ENCODE data around the gene ALS2. TPM values are rescaled to one million over a fixed set of nuclear protein-coding genes. Genes with fewer than 3 reads are reported as not detected.

ALS2 gene
- total RNA-seq, 2 experiments from 2014 or later, result 7.0 to 7.2 TPM

DNA sequence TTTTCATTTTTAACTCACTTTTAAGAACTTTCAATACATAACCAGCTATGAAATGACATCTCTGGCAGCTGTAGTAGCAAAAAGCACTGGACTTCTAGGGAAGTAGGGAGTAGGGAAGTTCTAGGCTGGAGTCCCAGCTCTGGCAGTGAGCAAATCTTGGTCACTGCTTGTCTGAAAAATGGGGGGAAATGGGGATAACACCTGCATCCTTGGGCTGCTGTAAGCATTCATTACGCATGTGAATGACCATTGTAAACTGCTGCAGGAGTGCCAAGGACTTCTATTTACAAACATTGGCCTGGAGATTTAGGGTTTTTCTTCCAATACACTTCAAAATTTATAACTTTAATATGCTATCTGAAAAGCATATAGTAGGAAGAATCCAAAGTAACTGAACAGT lies 81.3 kb downstream of the ALS2 start:
- TF ChIP-seq, protein P1, sequence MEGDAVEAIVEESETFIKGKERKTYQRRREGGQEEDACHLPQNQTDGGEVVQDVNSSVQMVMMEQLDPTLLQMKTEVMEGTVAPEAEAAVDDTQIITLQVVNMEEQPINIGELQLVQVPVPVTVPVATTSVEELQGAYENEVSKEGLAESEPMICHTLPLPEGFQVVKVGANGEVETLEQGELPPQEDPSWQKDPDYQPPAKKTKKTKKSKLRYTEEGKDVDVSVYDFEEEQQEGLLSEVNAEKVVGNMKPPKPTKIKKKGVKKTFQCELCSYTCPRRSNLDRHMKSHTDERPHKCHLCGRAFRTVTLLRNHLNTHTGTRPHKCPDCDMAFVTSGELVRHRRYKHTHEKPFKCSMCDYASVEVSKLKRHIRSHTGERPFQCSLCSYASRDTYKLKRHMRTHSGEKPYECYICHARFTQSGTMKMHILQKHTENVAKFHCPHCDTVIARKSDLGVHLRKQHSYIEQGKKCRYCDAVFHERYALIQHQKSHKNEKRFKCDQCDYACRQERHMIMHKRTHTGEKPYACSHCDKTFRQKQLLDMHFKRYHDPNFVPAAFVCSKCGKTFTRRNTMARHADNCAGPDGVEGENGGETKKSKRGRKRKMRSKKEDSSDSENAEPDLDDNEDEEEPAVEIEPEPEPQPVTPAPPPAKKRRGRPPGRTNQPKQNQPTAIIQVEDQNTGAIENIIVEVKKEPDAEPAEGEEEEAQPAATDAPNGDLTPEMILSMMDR (IDR thresholded peaks at IDR 0.05), result no peak
- H3K4me3 ChIP-seq (ENCODE audit: low read length), result no peak overlapping the region
- ChIA-PET CTCF (no interaction called here), POLR2A (no interaction called here)
- H3K4me1 ChIP-seq (ENCODE audit: insufficient read depth, low read length), result no peaks in the 10 kb centered on the region
- peaks cover 11% of the 10 kb centered on the region for H3K36me3 ChIP-seq (ENCODE audit: insufficient read depth, low read length)
- no peaks in the 10 kb centered on the region for H3K4me1 Mint-ChIP-seq (ENCODE audit: low read depth)
- H3K27ac Mint-ChIP-seq, result no peak overlapping the region
- H3K27me3 ChIP-seq (ENCODE audit: control insufficient read depth in 1 of 2, insufficient read depth in 2 of 2, low read length in 2 of 2), result no peaks in the 10 kb centered on the region
- no peaks in the 10 kb centered on the region for H3K9me3 Mint-ChIP-seq
- H3K4me3 Mint-ChIP-seq, result no peak overlapping the region
- intact Hi-C loops (cut with DNase I, micrococcal nuclease), result no loop called here
- H3K27ac ChIP-seq (ENCODE audit: low read depth in 1 of 2, low read length in 2 of 2), result no peak overlapping the region
- H3K36me3 Mint-ChIP-seq (ENCODE audit: low read depth), result peaks cover 36% of the 10 kb centered on the region
- DNase-seq, result no peak
- no peaks in the 10 kb centered on the region for H3K9me3 ChIP-seq (ENCODE audit: control insufficient read depth in 1 of 2, insufficient read depth in 1 of 2, low read length in 2 of 2)
- no peaks in the 10 kb centered on the region for H3K27me3 Mint-ChIP-seq
- ATAC-seq (ENCODE audit: poor library complexity), result no peak

DNA sequence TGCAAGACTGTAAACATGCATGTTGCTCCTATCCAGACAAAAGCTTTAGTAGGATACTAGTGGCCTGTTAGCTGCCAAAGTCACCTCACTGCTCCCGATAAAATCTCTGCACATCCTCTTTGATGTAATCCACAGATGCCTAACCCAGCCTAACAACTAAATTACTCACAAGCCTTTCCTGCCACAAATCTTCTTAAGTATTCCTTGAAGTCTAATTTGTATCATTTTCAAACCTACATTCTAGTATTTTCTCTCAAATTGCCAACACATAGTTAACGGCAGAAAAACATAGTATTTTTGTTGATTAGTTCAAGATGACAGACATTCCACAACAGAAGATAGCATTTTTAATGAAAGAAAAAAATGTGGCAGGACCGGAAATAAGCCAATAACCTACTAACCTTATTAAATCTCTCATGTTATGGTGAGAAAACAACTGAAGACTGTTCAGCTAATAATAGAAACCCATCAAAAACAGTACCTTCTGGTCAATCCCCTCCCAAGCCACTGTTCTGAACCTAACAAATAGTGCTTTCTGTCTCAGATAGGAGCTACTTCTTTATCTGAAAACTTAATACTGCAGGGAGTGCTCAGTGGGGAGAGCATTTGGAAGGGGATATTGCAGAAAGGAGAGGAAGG lies 82.0 kb downstream of the ALS2 start, which contains the start of gene MPP4:
MPP4 (minus strand) TSS at position 57 of the 639 bp plus-strand sequence. CDS start 4,690 bp downstream, outside the sequence.
- H3K36me3 Mint-ChIP-seq (ENCODE audit: low read depth), result peaks cover 30% of the 10 kb centered on the region
- no peaks in the 10 kb centered on the region for H3K4me1 ChIP-seq (ENCODE audit: insufficient read depth, low read length)
- no peaks in the 10 kb centered on the region for H3K9me3 Mint-ChIP-seq
- H3K4me1 Mint-ChIP-seq (ENCODE audit: low read depth), result no peaks in the 10 kb centered on the region
- H3K4me3 ChIP-seq (ENCODE audit: low read length), result no peak within 1 kb of the TSS
- POLR2A ChIA-PET, result no interaction called here
- DNase-seq, result no peak
- no peaks in the 10 kb centered on the region for H3K9me3 ChIP-seq (ENCODE audit: control insufficient read depth in 1 of 2, insufficient read depth in 1 of 2, low read length in 2 of 2)
- no peak within 1 kb of the TSS for H3K27ac Mint-ChIP-seq
- no peaks in the 10 kb centered on the region for H3K27me3 ChIP-seq (ENCODE audit: control insufficient read depth in 1 of 2, insufficient read depth in 2 of 2, low read length in 2 of 2)
- no peak within 1 kb of the TSS for H3K4me3 Mint-ChIP-seq
- H3K27me3 Mint-ChIP-seq, result no peaks in the 10 kb centered on the region
- intact Hi-C loops (cut with DNase I, micrococcal nuclease), result no loop called here
- CTCF ChIA-PET, result no interaction called here
- TF ChIP-seq, protein P1 (IDR thresholded peaks at IDR 0.05), result no peak
- ATAC-seq (ENCODE audit: poor library complexity), result no peak
- H3K36me3 ChIP-seq (ENCODE audit: insufficient read depth, low read length), result peaks cover 4% of the 10 kb centered on the region
- no peak within 1 kb of the TSS for H3K27ac ChIP-seq (ENCODE audit: low read depth in 1 of 2, low read length in 2 of 2)

DNA sequence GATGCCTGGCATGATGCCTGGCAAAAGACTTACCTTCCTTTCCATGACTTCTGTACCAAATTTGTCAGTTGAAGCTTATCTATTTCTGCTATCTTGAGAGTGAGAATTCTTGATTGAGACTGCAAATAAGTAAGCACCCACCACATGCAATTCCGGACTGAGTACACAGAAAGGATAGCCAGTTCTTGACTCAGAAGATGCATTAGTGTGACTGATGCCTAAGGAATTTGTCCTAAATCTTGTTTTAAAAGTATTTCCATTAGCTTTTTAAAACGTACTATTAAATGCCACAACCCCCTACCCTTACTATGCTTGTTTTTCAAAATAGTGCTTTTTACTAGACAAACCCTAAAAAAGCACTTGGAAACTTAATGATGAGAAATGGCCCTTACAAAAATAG lies 82.8 kb downstream of the ALS2 start:
- TF ChIP-seq, protein P1 (IDR thresholded peaks at IDR 0.05), result no peak
- intact Hi-C loops (cut with DNase I, micrococcal nuclease), result no loop called here
- no peaks in the 10 kb centered on the region for H3K27me3 ChIP-seq (ENCODE audit: control insufficient read depth in 1 of 2, insufficient read depth in 2 of 2, low read length in 2 of 2)
- no peak for ATAC-seq (ENCODE audit: poor library complexity)
- no peaks in the 10 kb centered on the region for H3K4me1 ChIP-seq (ENCODE audit: insufficient read depth, low read length)
- no peak overlapping the region for H3K27ac Mint-ChIP-seq
- H3K4me3 Mint-ChIP-seq, result no peak overlapping the region
- ChIA-PET CTCF (no interaction called here), POLR2A (no interaction called here)
- H3K36me3 ChIP-seq (ENCODE audit: insufficient read depth, low read length), result no peaks in the 10 kb centered on the region
- H3K27me3 Mint-ChIP-seq, result no peaks in the 10 kb centered on the region
- no peaks in the 10 kb centered on the region for H3K9me3 ChIP-seq (ENCODE audit: control insufficient read depth in 1 of 2, insufficient read depth in 1 of 2, low read length in 2 of 2)
- no peaks in the 10 kb centered on the region for H3K9me3 Mint-ChIP-seq
- no peak for DNase-seq
- H3K4me3 ChIP-seq (ENCODE audit: low read length), result no peak overlapping the region
- peaks cover 23% of the 10 kb centered on the region for H3K36me3 Mint-ChIP-seq (ENCODE audit: low read depth)
- H3K4me1 Mint-ChIP-seq (ENCODE audit: low read depth), result no peaks in the 10 kb centered on the region
- H3K27ac ChIP-seq (ENCODE audit: low read depth in 1 of 2, low read length in 2 of 2), result no peak overlapping the region

All from CD4-positive, alpha-beta T cell (primary cell).